HG02852 (cell line): Measurements from ENCODE around the gene TMPRSS2.
"Not testable (repeated sequence)": the region's sequence is repeated elsewhere in the genome, so short reads cannot be mapped to it uniquely, and the experiment has no call there.

Experiments used
- ATAC-seq: cut with Tn5 transposase; IDR thresholded peaks from one replicate; pipeline ENCODE4 v1.9.1; 2021; ENCODE audit warnings: mild to moderate bottlenecking, moderate library complexity; ENCODE audit not compliant: unreplicated experiment

TMPRSS2 gene

GRCh38 chr21:41428311-41428710 is 79.6 kb downstream of the TMPRSS2 start:
- no peak for ATAC-seq

GRCh38 chr21:41427556-41427955 is 80.4 kb downstream of the TMPRSS2 start:
- ATAC-seq, result no peak

- no peak for ATAC-seq
Measured at GRCh38 chr21:41426676-41427404, 81.1 kb downstream of the TMPRSS2 start.

GRCh38 chr21:41425954-41426675 is 81.8 kb downstream of the TMPRSS2 start, which contains the start of gene MX1:
TSS of gene MX1 (plus strand) at chr21:41426239. CDS start at chr21:41432071, 5,832 bp downstream.
- ATAC-seq, result peak; percentile 86

DNA sequence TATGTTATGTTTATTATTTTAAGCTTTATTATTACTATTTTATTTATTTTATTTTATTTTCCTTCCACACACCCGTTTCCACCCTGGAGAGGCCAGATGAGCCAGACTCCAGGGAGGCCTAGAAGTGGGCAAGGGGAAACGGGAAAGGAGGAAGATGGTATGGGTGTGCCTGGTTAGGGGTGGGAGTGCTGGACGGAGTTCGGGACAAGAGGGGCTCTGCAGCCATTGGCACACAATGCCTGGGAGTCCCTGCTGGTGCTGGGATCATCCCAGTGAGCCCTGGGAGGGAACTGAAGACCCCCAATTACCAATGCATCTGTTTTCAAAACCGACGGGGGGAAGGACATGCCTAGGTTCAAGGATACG is 82.4 kb downstream of the TMPRSS2 start:
- no peak for ATAC-seq

DNA sequence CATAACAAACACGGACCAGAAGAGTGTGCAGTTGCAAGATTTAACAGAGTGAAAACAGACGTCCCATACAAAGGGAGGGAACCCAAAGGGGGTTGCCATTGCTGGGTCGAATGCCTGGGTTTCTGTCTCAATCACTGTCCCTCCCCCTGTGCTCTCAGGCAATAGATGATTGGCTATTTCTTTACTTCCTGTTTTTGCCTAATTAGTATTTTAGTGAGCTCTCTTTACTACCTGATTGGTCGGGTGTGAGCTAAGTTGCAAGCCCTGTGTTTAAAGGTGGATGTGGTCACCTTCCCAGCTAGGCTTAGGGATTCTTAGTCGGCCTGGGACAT is 84.7 kb downstream of the TMPRSS2 start:
- not testable (repeated sequence) for ATAC-seq

GRCh38 chr21:41422546-41423304 is 85.2 kb downstream of the TMPRSS2 start:
- no peak for ATAC-seq

- not testable (repeated sequence) for ATAC-seq
Measured at GRCh38 chr21:41420998-41421397, 87.0 kb downstream of the TMPRSS2 start.

DNA sequence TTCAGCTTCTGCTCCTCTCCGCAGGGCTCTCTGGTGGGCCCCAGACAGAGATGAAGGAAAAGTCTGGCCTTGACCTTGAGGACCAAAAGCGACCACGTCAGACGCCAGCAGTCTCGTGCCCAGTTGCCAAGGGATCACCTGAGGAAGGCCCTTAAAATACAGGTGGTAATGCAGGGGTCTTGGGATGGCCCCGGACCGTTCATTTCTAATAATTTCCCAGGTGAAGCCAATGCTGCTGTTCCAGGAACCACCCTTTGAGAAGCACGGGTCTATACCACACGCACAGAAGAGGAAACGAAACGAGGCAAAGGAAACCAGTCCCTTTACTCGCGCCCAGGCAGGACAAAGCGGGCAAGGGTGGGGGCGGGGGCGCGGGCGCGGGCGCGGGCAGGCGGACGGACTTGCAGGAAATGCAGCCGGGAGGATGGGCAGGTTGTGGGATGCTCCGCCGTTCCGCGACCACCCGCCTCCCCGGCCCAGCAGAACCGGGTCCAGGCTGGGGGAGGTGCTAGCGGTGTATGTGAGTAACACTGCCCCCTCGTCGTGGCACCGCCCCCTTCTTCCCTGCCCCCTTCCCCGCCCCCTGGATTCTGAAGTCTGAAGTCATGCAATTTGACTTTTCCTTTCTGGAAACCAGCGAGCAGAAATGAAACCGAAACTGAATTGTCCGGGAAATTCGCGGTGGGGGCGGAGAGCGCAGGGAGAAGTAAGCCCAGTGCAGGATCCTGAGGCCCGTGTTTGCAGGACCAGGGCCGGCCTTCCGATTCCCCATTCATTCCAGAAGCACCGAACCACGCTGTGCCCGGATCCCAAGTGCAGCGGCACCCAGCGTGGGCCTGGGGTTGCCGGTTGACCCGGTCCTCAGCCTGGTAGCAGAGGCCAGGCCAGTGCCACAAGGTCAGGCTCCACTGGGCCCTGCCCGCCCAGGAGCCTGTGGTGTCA is 87.8 kb downstream of the TMPRSS2 start:
- ATAC-seq, result peak; percentile 73

- ATAC-seq, result no peak
Measured at GRCh38 chr21:41418956-41419680, 88.8 kb downstream of the TMPRSS2 start.

DNA sequence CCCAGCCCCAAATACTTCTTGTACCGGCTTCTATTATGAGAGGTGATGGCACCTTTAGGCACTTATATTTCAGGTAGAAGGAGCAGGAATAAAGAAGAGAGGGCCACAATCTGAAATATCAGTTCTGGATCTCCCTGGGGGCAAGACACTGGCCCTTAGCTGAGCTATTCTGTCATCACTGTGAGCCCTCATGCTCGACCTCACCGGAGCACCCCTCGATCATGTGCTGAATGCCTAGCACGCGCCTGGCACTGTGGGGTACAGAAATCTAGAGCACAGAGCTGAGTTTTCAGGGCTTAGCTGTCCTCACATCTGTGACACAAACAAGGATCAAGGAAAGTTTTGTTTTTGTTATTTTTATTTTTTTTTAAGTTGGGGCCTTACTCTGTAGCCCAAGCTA is 89.6 kb downstream of the TMPRSS2 start:
- ATAC-seq, result no peak

DNA sequence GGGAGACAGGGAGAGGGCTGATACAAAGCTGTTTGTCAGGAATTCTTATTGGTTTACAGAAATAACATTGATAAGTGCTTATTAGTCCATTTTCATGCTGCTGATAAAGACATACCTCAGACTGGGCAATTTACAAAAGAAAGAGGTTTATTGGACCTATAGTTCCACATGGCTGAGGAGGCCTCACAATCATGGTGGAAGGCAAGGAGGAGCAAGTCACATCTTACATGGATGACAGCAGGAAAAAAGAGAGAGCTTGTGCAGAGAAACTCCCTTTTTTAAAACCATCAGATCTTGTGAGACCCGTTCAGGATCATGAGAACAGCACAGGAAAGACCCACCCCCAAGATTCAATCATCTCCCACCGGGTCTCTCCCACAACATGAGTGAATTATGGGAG is 90.5 kb downstream of the TMPRSS2 start:
- not testable (repeated sequence) for ATAC-seq
